CD4-positive, alpha-beta T cell treated with Interleukin-21 for 1 hour (primary cell): Measurements from ENCODE around the gene AAMP.
A peak's percentile ranks its signal among the peaks of the same experiment; 100 is the strongest.

Experiments
- DNase-seq: peaks from one replicate; pipeline ENCODE4 v3.0.0-alpha.2; 2020

Gene AAMP

DNA sequence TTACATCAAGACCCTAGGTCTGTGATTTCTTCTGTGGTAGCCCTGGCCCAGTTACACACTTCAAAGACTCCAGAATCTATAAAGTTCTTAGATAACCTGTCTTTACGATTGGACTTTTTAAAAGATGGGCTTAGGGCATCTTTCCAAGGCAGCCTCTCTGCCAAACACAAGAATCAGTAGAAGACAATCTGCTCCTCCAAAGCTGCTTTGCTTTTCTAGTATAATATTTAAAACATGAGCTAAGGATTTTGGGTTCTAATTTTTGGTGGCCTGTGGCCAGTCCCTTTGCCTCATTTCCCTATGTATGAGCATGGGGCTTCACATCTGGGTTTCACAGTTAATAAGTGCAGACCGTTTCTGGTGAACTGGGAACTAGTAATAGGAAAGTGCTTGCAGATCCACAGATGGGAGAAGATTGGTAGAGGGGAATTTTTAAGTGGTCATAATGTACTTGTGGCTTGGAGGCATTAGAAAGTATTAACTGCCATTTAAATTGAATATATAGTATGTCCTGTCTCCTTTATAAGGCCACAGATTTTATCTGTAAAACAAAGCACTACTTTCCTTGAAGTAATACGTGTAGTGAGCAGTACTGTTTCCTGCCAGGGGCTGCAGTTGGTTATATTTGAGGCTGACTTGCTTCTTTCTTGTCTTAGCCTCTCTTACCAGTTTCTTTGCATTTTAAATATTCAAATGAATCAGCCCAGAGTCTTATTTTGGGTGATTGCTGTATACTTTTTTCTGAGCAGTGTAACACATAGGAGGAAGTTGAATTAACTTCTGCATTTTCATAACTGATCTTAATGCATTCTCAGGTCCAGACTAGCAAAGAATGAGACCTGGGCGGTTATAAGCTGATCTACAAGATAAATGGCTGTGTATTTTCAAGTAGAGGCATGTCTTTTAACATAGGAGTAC, 51.4 kb downstream of the AAMP start:
- peak; percentile 55 for DNase-seq

DNA sequence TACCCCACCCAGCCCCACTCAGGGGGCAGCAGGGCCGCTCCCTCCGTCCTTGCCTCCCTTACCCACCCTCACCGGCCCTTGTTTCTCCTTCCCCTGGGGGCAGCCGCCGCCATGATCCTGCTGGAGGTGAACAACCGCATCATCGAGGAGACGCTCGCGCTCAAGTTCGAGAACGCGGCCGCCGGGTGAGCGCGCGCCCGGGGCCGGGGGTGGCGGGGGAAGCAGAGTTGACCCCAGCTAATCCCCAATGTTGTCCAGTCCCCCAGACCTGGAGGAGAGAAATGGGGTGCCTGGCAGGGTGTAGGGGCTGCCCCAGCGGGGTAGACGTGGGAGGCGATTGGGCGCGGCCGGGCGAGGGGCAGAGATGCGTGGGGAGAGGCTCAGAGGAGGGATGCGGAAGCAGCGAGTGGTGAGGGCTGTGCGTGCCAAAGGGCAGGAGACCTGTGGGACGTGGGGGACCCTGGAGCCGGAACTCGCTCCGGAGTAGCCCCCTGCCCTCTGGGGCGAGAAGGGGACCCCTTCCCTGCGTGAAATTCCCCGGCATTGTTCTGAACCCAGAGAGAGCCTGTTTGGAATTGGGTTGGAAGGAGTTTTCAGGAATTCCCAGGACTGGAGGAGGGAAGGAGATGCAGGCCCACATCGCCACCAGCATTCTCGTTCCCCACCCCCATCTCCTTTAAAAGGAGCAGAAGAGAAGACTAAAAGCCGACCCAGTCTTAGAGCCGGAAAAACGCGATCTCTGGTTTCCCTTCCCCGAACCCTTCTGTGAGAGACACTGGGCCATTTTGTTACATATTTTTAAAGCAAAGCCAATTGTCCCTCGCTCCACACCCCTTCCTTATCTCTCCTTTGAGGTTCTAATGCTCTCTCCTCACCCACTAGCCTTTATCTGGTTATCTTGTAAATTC, 52.3 kb downstream of the AAMP start:
- peak; percentile 68 for DNase-seq

GRCh38 chr2:218216674-218217359, 53.1 kb downstream of the AAMP start, which contains the start of gene ARPC2:
Gene ARPC2 (plus strand): TSS chr2:218217189. CDS start chr2:218217471, 282 bp downstream.
- peak; percentile 95 for DNase-seq

GRCh38 chr2:218216336-218216673, 53.6 kb downstream of the AAMP start:
- DNase-seq = no peak
